HepG2 (cell line): ENCODE results near the gene CST11. TPM values are rescaled to one million over a fixed set of nuclear protein-coding genes. Genes with fewer than 3 reads are reported as not detected.
A peak's percentile ranks its signal among the peaks of the same experiment; 100 is the strongest.

ENCODE experiments used
- ATF1 ChIP-seq: IDR thresholded peaks from 2 replicates; pipeline ENCODE4 v1.6.1; 2016; ENCODE audit warnings: mild to moderate bottlenecking, control low read depth
- FOXO1 ChIP-seq: sonication (generic); formaldehyde crosslinking; IDR thresholded peaks from 2 replicates; pipeline ENCODE4 v1.4.0; 2020; ENCODE audit warnings: missing genetic modification reagents
- HNRNPUL1 ChIP-seq: fragments of 200-400 bp; formaldehyde crosslinking; IDR thresholded peaks from 2 replicates; pipeline ENCODE4 v1.6.1; 2017; ENCODE audit warnings: low read depth, mild to moderate bottlenecking, low read length, moderate library complexity
- SMAD9 ChIP-seq: sonication (generic); formaldehyde crosslinking; IDR thresholded peaks from 2 replicates; pipeline ENCODE4 v1.5.1; 2020; ENCODE audit warnings: mild to moderate bottlenecking, missing genetic modification reagents
- SMARCC2 ChIP-seq: fragments of 450-650 bp; IDR thresholded peaks from 2 replicates; pipeline ENCODE4 v1.6.1; 2017; ENCODE audit warnings: antibody characterized with exemption, mild to moderate bottlenecking
- TBL1XR1 ChIP-seq: fragments of 150-350 bp; IDR thresholded peaks from 2 replicates; pipeline ENCODE4 v1.6.1; 2014; ENCODE audit warnings: borderline replicate concordance, low read length; ENCODE audit not compliant: partially characterized antibody
- ZBTB40 ChIP-seq, 2 experiments: fragments of 450-650 bp in 1 of 2; sonication (generic) in 1 of 2; formaldehyde crosslinking in 1 of 2; IDR thresholded peaks; 2 replicates each; pipeline versions ENCODE4 v1.6.1 to v1.8.0; 2016 to 2022; ENCODE audit warnings: antibody characterized with exemption in 1 of 2, mild to moderate bottlenecking in 1 of 2, missing genetic modification reagents in 1 of 2
- ZBTB8A ChIP-seq: sonication (generic); formaldehyde crosslinking; IDR thresholded peaks from 2 replicates; pipeline ENCODE4 v1.4.0; 2020; ENCODE audit warnings: mild to moderate bottlenecking, low read depth, missing genetic modification reagents, borderline replicate concordance
- ZKSCAN5 ChIP-seq: sonication (generic); formaldehyde crosslinking; IDR thresholded peaks from 2 replicates; pipeline ENCODE4 v1.5.1; 2020; ENCODE audit warnings: mild to moderate bottlenecking, missing genetic modification reagents
- ZNF235 ChIP-seq: sonication (generic); formaldehyde crosslinking; IDR thresholded peaks from 2 replicates; pipeline ENCODE4 v1.8.1; 2023; ENCODE audit warnings: mild to moderate bottlenecking, missing genetic modification reagents, borderline replicate concordance
- polyA plus RNA-seq, 8 experiments: library from polyadenylated mRNA; depleted of rRNA in 3 of 8; stranded (reverse) in 7 of 8; unstranded in 1 of 8; fragments of >200 nt; fragmentation: Illumina TruSeq in 4 of 8; extraction: Trizol in 4 of 8; gene quantifications; 2 replicates each; pipeline versions ENCODE4 v1.2.1 to v1.2.3, GENCODE V29; 2011 to 2016; ENCODE audit warnings: low read depth in 4 of 8, missing spikeins in 1 of 8, mixed read lengths in 1 of 8; ENCODE audit not compliant: insufficient read depth in 1 of 8
- total RNA-seq, 5 experiments: library from RNA; depleted of rRNA; stranded (reverse); fragments of >200 nt; fragmentation: Illumina TruSeq; extraction: Trizol; gene quantifications; 2 replicates each; pipeline ENCODE4 v1.2.3, GENCODE V29; 2016; ENCODE audit warnings: low read depth in 1 of 5
- TF ChIP-seq, protein P1 (sequence below): sonication (generic); formaldehyde crosslinking; IDR thresholded peaks from 2 replicates; pipeline ENCODE4 v1.5.0; 2020; ENCODE audit warnings: mild to moderate bottlenecking, missing genetic modification reagents
- TF ChIP-seq, protein P2 (sequence below): sonication (generic); formaldehyde crosslinking; IDR thresholded peaks from 2 replicates; pipeline ENCODE4 v1.8.0; 2022; ENCODE audit warnings: mild to moderate bottlenecking, missing genetic modification reagents

CST11 gene
- total and polyA plus RNA-seq, 2 of the 13 experiments (the other 11 are each of a cell fraction or from before 2014, with no cell fraction given) = not detected

GRCh38 chr20:23435626-23436539 is 16.8 kb downstream of the CST11 start (continued):
- TF ChIP-seq ZBTB8A (CRISPR knock-in tag) (no peak), ZKSCAN5 (CRISPR knock-in tag) (no peak), SMAD9 (CRISPR knock-in tag) (peak; percentile 61; the same call in 1 of the 2 replicates), SMARCC2 (no peak), HNRNPUL1 (no peak), ATF1 (CRISPR knock-in tag) (0 out of 2 replicates have a peak, but pooled peaks have one; percentile 14), ZBTB40 (IDR thresholded peaks at IDR 0.05) (no peak), ZBTB40 (CRISPR knock-in tag; IDR thresholded peaks at IDR 0.05) (peak; percentile 70), FOXO1 (CRISPR knock-in tag) (no peak; the same call in 1 of the 2 replicates), TBL1XR1 (no peak), ZNF235 (CRISPR knock-in tag) (0 out of 2 replicates have a peak, but pooled peaks have one; percentile 17)
- TF ChIP-seq, protein P1, sequence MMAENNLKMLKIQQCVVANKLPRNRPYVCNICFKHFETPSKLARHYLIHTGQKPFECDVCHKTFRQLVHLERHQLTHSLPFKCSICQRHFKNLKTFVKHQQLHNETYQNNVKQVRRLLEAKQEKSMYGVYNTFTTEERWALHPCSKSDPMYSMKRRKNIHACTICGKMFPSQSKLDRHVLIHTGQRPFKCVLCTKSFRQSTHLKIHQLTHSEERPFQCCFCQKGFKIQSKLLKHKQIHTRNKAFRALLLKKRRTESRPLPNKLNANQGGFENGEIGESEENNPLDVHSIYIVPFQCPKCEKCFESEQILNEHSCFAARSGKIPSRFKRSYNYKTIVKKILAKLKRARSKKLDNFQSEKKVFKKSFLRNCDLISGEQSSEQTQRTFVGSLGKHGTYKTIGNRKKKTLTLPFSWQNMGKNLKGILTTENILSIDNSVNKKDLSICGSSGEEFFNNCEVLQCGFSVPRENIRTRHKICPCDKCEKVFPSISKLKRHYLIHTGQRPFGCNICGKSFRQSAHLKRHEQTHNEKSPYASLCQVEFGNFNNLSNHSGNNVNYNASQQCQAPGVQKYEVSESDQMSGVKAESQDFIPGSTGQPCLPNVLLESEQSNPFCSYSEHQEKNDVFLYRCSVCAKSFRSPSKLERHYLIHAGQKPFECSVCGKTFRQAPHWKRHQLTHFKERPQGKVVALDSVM (CRISPR knock-in tag) = no peak
- TF ChIP-seq, protein P2, sequence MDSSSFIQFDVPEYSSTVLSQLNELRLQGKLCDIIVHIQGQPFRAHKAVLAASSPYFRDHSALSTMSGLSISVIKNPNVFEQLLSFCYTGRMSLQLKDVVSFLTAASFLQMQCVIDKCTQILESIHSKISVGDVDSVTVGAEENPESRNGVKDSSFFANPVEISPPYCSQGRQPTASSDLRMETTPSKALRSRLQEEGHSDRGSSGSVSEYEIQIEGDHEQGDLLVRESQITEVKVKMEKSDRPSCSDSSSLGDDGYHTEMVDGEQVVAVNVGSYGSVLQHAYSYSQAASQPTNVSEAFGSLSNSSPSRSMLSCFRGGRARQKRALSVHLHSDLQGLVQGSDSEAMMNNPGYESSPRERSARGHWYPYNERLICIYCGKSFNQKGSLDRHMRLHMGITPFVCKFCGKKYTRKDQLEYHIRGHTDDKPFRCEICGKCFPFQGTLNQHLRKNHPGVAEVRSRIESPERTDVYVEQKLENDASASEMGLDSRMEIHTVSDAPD (CRISPR knock-in tag) = no peak
